Epithelial cell of prostate (primary cell): ENCODE data around the gene LMAN2.
"Not testable (repeated sequence)": the region's sequence is repeated elsewhere in the genome, so short reads cannot be mapped to it uniquely, and the experiment has no call there.

Source experiments
- DNase-seq: peaks from one replicate; pipeline ENCODE4 v3.0.0-alpha.2; 2011; ENCODE audit warnings: low read depth, low spot score
- H3K27ac ChIP-seq: fragments of 450-650 bp; 2 replicates; pipeline ENCODE4 v1.5.1; 2017; ENCODE audit warnings: mild to moderate bottlenecking

Gene LMAN2

DNA sequence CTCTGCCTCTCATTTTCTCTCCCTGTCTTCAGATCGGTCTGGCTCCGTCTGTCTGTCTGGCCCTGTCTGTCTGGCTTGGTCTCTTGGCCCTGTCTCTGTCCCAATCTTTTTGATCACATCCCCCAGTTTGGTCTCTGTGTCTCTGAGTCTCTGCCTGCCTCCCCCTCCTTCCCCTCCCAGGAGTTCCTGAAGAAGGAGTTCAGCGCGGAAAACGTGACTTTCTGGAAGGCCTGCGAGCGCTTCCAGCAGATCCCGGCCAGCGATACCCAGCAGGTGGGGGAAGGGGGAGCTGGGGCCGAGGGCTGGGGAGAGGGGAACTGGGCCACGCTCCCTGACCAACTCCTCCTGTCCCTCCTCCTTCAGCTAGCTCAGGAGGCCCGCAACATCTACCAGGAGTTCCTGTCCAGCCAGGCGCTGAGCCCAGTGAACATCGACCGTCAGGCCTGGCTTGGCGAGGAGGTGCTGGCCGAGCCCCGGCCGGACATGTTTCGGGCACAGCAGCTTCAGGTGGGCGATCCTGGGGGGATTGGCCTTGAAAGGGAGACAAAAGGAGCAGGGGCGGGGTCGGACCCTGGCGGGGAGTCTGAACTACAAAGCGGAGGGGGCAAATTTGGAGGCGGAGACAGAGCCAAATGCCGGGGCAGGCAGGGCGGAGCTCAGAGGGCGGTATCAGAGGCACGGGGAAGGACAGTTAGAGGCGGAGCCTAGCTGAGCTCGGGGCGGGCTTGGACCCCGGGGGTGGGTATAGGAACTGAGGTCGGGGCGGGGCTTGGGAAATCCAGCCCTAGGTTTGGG lies 15.3 kb upstream of the LMAN2 start:
- no peak for DNase-seq
- peak overlapping the region; percentile 27 for H3K27ac ChIP-seq

DNA sequence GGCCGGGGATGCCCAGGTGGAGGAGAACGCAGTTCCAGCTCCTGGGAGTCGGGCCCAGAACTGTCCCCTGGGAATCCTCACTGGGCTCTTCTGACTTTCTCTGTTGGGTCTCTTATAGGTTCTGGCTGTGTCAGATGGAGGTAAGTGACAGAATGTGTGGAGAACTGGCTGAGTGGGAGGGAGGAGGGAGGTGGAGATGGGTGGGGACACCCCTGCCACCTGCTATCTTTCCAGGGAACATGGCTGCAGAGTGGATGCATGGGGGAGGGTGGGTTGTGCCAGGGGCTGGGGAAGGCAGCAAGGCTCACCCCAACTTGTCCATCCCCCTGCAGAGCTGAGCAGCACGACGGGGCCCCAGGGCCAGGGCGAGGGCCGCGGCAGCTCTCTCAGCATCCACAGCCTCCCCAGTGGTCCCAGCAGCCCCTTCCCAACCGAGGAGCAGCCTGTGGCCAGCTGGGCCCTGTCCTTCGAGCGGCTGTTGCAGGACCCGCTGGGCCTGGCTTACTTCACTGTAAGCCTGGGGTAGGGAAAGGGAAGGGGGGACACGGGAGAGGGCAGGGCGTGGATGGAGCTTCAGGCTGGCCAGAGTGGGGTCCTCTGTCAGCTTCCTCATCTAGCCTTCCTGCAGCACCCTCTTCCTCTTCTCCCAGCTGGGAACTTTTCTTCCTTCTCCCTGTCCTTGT lies 14.5 kb upstream of the LMAN2 start:
- no peak overlapping the region for H3K27ac ChIP-seq

DNA sequence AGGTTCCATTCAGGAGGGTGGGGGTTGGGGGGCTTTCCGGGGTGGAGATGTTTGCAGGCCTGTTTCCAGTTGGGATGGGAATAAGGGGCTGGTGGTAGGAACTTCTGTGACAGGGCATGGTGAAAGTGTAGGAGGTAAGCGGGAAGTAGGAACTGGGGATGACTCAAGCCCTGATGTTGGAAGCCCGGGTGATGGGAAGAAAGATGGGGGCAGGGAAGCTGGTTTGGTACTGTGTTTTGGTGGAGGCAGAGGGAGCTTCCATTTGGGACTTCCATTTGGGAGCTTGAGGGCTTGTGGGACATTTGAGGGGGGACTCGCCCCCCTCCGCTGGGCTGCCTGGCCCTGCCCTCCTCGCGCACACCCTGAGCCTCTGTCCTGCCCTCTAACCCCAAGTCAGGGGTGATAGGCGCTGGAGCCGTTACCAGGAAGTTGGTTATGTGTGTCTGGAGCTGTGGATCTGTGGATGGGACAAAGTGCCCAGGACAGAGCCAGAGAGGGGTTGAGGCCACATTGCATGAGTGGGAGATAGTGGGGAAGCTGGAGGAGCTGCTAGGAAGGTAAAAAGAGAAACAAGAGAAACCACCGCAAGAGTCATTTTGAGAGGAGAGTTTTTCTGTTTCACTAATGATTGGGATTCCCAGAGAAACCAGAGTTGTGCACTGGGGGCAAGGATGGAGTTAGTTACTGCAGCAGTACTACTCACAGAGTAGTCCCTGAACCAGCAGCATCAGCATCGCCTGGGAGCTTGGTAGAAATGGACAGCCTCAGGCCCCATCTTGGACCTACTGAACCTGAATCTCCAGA lies 12.9 kb upstream of the LMAN2 start:
- H3K27ac ChIP-seq = no peak overlapping the region
- no peak for DNase-seq

More for the DNA sequence above, 14.5 kb upstream of the LMAN2 start:
- no peak for DNase-seq

- no peak overlapping the region for H3K27ac ChIP-seq
- DNase-seq = no peak
Measured at GRCh38 chr5:177363565-177363964, 12.1 kb upstream of the LMAN2 start.

GRCh38 chr5:177362610-177363507 lies 11.4 kb upstream of the LMAN2 start:
- peak overlapping the region; percentile 17 for H3K27ac ChIP-seq
- DNase-seq = no peak

- H3K27ac ChIP-seq = no peak overlapping the region
- no peak for DNase-seq
Measured at GRCh38 chr5:177362292-177362609, 10.8 kb upstream of the LMAN2 start.

GRCh38 chr5:177361418-177362291 lies 10.2 kb upstream of the LMAN2 start:
- DNase-seq = no peak
- no peak overlapping the region for H3K27ac ChIP-seq

- DNase-seq, H3K27ac ChIP-seq: not testable (repeated sequence)
Measured at GRCh38 chr5:177360740-177361139, 9.3 kb upstream of the LMAN2 start.

- no peak for DNase-seq
Measured at GRCh38 chr5:177359860-177360259, 8.4 kb upstream of the LMAN2 start.

DNA sequence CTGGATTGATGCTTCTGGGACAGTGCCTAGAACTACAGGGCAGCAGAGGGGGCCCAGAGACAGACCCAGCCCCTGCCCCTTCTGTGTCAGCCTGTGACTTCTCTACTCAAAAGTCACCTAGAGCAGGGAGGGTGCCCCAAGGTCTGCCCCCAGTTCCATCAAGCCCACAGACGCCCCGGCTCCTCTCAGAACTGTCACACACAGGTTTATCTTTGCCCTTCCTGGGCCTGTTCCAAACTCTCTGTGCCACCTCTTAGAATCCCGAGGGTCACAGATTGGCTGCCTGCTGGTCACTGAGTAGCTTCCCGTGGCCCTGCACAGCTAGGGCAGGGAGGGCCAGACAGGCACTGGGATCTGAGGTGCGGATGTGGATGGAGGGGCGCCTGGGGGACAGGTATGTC lies 8.0 kb upstream of the LMAN2 start:
- DNase-seq = no peak
- H3K27ac ChIP-seq = no peak overlapping the region

More at GRCh38 chr5:177359860-177360259, 8.4 kb upstream of the LMAN2 start:
- no peak overlapping the region for H3K27ac ChIP-seq

DNA sequence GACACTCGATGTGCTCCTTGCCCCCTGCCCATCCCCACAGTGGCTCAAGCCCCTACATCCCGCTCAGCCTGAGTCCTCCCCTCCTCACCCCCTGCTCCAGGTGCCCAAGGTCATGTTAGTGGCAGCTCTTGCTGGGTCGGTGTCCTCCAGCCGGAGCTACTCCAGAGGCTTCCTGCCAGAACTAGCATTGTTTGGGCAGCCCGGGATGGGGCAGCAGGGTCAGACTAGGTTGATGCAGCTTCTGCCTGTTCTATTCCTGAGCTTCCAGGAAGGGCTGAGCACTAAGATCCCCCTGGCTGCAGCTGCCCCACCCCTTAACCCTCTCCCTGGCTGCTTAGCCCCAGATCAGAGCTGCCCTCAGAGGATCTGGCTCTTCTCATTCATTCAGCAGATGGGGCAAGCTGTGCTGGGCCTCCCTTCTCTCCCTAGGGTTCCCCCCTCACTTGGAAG lies 6.9 kb upstream of the LMAN2 start:
- no peak overlapping the region for H3K27ac ChIP-seq
- no peak for DNase-seq

- no peak for DNase-seq
- H3K27ac ChIP-seq = no peak within 1 kb of the TSS
Measured at GRCh38 chr5:177357459-177358351, 6.2 kb upstream of the LMAN2 start, which contains the start of gene RGS14. RGS14 (plus strand) TSS chr5:177357924; CDS start chr5:177358025, 101 bp downstream.

- H3K27ac ChIP-seq = no peak overlapping the region
- no peak for DNase-seq
Measured at GRCh38 chr5:177357146-177357458, 5.6 kb upstream of the LMAN2 start.

GRCh38 chr5:177356746-177357145 lies 5.3 kb upstream of the LMAN2 start:
- DNase-seq = no peak
- no peak overlapping the region for H3K27ac ChIP-seq

DNA sequence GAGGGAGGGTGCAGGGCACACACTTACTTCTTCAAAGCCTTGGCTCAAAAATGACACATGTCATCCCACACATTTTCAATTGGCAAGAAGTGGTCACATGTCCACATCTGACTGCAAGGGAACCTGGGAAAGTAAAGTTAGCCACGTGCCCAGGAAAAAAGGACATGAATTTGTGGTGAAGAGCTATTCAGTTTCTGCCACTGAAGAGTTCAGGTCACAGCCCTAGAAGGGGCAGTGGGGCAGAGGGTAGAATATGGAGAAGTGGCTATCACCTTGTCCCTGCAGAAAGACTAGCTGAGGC lies 4.3 kb upstream of the LMAN2 start:
- no peak overlapping the region for H3K27ac ChIP-seq
- DNase-seq = no peak

DNA sequence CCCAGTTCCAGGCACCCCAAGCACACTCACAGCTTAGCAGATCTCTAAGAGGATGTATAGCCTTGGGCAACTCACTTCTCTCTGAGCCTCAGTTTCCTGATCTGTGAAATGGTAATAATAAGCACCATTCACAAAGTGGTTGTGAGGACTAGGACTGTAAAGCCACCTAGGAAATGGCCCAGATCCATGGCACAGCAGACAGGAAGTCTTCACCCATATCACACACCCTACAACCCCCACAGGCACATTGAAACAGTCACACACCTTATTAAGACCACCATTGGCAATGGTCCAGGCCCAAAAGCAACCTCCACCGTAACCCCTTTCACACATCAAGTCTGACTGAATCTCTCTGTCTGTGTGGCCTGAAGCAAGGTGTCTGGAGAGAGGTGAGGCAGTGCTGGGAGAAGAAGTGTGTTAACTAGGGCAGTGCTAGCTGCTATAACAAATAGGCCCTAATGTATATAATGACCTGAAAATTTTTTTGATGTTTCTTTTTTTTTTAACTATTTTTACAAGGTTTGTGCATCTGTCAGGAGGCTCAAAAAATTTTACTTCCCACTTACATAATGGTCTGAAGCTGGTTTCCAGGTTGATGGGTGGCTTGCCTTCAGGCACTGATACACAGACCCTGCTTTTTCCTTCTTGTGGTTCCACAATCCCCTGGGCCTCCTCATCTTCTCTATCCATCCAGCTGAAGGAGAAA lies 3.8 kb upstream of the LMAN2 start:
- H3K27ac ChIP-seq = no peak overlapping the region
- DNase-seq = no peak

GRCh38 chr5:177354711-177355110 lies 3.2 kb upstream of the LMAN2 start:
- DNase-seq = no peak
- H3K27ac ChIP-seq = no peak overlapping the region

DNA sequence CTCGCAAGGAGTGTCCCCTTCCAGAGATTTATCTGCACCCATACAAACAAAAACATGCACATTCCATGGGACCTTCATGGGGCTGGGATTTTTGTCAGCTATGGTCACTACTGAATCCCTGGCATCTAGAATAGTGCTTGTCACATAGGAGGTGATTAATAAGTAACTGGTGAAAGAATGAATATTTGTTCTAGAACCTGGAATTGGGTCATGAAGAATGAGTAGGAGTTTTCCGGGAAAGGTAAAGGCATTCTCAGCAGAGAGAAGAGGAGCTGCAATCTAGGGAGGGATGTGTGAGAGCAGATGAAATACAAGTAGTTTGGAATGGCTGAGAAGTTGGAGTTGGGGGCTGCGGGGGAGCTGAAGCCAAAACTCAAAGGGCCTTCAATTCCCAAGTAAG lies 2.8 kb upstream of the LMAN2 start:
- no peak overlapping the region for H3K27ac ChIP-seq
- no peak for DNase-seq
